Stimulated activated CD4-positive, alpha-beta T cell treated with anti-CD3 and anti-CD28 coated beads, Interleukin-15, amount 100 ng/mL, for 24 hours (primary cell): ENCODE results near the gene PPM1D.
"Not testable (repeated sequence)": the region's sequence is repeated elsewhere in the genome, so short reads cannot be mapped to it uniquely, and the experiment has no call there.

ENCODE experiments used
- DNase-seq: peaks from one replicate; pipeline ENCODE4 v3.0.0-alpha.2; 2020

The PPM1D gene

GRCh38 chr17:60599620-60600489 lies at the start of gene PPM1D:
Gene PPM1D (plus strand): TSS chr17:60600193. CDS start chr17:60600415, 222 bp downstream.
- DNase-seq = peak; percentile 99

- DNase-seq = not testable (repeated sequence)
Measured at GRCh38 chr17:60552255-60552654, 47.7 kb upstream of the PPM1D start.

DNA sequence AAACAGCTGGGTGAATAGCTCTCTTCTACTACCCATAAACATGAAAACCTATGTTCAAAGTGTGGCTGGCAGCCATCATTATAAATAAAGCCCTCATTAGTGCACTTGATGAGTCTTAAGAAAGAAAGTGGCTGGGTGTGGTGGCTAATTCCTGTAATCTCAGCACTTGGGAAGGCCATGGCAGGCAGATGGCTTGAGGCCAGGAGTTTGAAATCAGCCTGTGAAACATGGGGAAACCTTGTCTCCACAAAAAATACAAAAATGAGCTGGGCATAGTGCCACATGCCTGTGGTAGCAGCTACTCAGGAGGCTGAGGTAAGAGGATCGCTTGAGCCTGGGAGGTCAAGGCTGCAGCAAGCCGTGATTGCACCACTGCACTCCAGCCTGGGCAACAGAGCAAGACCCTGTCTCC lies 45.6 kb upstream of the PPM1D start:
- DNase-seq = no peak

- DNase-seq = no peak
Measured at GRCh38 chr17:60555786-60556185, 44.2 kb upstream of the PPM1D start.

GRCh38 chr17:60557805-60558204 lies 42.2 kb upstream of the PPM1D start:
- DNase-seq = no peak

- DNase-seq = no peak
Measured at GRCh38 chr17:60559659-60559994, 40.4 kb upstream of the PPM1D start.

GRCh38 chr17:60559995-60560859 lies 39.8 kb upstream of the PPM1D start:
- DNase-seq = no peak

GRCh38 chr17:60560860-60561257 lies 39.1 kb upstream of the PPM1D start:
- no peak for DNase-seq

DNA sequence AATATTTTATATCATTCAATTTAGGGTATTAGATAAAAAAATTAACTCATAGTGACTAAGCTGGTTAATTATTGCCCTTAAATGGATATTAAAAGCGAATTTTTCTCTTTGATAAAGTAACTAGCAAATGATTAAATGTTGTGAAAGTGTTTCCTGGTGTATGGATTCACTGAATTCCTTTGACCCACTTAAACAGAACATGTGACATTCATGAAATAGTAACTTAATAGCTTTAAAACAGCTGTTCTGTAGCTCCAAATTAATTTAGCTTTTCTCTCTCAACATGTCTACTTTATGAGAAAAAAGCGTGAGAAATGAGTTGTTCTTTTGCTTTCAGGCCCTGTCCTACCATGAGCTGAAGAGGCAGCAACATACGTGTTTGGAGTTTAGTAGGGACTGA lies 37.6 kb upstream of the PPM1D start:
- DNase-seq = no peak

DNA sequence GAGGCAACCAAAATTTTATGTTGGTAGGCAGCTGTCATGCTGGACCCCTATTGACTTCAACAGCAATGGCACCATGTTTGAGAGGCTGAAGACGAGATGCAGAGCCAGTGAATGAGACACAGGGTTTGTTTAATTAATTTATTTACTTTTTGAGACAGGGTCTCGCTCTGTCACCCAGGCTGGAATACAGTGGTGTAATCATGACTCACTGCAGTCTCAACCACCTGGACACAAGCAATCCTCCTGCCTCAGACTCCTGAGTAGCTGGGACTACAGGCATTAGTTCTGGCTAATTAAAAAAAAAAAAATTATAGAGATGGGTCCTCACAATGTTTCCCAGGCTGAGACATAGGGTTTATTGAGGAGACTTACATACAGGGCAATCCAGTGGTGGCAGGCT lies 36.2 kb upstream of the PPM1D start:
- DNase-seq = no peak

- DNase-seq = no peak
Measured at GRCh38 chr17:60565233-60565632, 34.8 kb upstream of the PPM1D start.

DNA sequence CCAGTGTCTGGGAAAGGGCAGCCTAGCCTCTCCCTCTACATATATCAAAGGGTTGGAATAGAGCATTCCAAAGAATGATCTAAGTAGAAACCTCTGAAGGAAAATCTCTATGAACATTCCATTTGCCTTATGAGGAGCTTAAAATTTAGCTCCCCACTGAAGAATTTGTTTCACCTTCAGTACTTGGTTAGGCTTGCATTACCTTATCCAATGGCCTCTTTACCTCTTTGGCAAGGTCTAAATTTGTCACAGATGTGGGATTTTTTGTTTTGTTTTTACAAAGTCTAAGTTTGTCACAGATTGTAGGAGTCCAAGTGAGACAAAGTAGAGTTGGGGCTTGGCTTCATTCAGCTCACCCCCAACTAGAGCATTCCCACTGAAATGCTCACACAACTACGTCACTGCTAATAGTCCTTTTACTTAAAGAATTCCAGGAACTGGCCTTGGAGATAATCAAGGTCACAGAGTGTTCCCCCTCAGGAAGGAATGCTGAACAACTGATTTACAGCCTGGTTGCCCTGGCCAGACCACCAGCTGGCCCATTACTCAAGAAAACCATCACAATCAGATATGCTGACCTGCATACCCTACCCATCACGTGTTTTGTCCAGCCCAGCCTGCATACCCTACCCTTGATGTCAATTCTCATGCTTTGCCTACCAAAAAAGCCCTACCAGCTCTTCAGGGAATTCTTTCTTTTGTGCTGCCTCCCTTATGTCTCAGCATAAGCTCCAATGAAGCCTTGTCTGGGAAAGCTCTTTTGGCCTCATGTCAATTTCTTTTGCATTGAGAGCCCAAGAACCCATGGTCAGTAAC lies 26.5 kb upstream of the PPM1D start:
- no peak for DNase-seq

DNA sequence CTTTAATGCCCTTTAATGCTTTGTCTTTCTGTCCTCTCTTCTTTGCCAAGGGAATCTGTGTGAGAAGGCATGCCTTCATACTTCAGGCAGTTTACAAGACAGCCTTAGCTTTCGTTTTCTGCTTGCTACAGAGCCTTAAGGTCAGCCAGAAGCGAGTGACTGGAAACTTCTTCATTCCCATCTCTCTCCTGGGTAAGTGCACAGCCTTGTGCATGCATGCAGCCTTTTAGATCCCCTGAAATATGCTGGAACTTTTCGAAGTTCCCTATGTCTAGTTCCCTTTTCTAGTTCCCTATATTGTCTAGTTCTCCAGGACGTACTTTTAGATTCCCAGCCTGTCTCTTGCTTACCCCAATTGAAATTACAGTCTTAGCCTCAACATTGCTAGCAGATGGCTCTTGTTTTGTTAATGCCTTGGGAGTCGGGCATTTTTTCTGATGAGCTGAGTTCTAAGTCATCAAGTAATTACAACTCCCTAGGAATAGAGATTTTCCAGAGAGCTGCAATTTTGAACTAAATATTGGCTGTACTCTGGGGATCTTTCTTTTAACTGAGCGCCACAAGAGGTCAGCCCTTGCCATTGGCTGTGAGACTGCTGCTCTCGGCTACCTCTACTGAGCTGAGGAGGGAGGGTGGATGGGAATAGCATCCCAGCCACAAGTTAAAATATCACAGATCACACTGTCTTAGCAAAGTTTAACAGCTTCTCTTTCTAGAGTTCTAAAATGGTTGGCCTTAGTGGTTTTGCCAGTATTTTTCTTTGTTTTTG lies 22.7 kb upstream of the PPM1D start:
- peak; percentile 5 for DNase-seq

- no peak for DNase-seq
Measured at GRCh38 chr17:60579090-60579489, 20.9 kb upstream of the PPM1D start.

- no peak for DNase-seq
Measured at GRCh38 chr17:60579551-60579950, 20.4 kb upstream of the PPM1D start.

DNA sequence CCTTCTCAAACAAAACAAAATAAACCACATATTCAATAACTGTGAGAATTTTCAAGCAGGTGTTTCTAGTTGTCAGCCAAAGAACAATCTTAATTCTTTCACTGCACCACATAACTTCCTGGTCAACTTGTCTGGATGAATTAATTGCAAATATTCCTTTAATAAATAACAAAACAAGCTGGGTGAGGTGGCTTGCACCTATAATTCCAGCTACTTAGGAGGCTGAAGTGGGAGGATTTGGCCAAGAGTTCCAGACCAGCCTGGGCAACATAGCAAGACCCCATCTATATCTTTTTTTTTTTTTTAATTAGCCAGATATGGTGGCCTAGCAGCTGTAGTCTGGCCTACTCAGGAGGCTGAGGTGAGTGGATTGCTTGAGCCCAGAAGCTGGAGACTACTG lies 17.0 kb upstream of the PPM1D start:
- DNase-seq = no peak

DNA sequence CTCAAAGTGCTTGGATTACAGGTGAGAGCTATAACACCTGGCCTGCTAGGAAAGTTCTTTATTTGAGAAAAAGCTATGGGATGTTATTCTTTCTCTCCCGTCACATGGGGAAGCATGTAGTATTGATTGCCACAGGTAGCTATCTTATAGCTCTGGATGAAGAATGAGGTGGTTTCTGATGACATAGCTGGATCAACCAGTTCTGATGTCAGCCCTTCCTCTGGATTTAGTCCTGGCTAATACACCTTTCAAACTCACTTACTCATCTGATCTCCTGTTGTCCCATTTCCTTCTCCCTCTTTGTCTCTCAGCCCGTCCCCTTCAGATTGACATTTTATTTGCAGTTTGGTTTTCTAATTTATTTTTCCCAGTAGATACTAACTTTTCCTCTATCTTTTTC lies 14.1 kb upstream of the PPM1D start:
- DNase-seq = no peak

DNA sequence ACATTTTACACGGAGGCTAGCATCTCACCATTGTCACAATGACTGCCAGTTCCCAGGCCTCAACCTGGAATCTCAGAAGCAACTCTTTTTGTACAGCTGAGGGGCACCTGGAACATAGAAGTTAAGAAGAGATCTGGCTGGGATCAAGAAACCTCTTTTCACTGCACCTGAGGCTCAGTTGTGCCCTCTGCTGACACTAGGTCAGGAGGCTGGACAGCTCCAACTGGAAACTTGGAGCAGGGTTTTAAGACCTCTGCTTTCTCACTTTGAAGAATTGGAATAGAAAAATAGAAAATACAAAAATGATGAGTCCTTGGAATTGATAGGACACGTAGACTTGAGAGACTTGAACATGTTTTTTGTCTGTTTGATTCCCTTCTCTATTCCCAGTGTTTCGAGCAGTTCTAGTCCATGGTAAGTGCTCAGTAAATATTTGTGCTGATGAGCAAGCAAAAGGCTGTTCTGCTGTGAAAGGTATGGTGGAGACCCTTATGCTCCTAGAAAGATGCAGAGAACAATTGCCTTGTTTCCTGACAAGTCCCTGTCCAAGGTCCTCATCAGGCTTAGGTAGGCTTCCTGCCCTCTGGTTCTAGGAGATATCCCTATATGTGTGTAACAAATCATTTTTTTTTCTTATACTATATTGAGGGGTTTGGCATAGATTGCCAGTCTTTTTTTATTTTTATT lies 13.6 kb upstream of the PPM1D start:
- no peak for DNase-seq

- DNase-seq = no peak
Measured at GRCh38 chr17:60590070-60590469, 9.9 kb upstream of the PPM1D start.

GRCh38 chr17:60592750-60593149 lies 7.2 kb upstream of the PPM1D start:
- DNase-seq = no peak

DNA sequence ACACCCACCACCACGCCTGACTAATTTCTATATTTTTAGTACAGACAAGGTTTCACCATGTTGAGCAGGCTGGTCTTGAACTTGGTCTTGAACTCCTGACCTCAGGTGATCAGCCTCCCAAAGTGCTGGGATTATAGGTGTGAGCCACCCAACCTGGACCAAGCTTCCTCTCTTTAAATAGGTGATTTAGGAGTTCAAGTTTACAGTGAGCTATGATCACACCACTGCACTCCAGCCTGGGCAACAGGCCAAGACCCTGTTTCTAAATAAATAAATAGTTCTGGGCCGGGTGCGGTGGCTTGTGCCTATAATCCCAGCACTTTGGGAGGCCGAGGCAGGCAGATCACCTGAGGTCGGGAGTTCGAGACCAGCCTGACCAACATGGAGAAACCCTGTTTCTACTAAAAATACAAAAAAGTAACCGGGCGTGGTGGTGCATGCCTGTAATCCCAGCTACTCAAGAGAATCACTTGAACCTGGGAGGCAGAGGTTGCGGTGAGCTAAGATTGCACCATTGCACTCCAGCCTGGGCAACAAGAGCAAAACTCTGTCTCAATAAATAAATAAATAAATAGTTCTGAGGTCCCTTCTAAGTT lies 6.5 kb upstream of the PPM1D start:
- DNase-seq = not testable (repeated sequence)
